Adipocyte (in vitro differentiated cells): ENCODE data around the gene GSKIP.

ENCODE experiments used
- DNase-seq: peaks from one replicate; pipeline ENCODE4 v3.0.0-alpha.2; 2015; ENCODE audit warnings: low read depth
- H3K27me3 ChIP-seq: replicated peaks from 2 replicates; pipeline ENCODE4 v1.7.0; 2013; ENCODE audit warnings: mild to moderate bottlenecking, low read length, moderate library complexity; ENCODE audit not compliant: control insufficient read depth, insufficient read depth
- H3K36me3 ChIP-seq: 2 replicates; pipeline ENCODE4 v1.7.0; 2013; ENCODE audit warnings: low read length, mild to moderate bottlenecking, moderate library complexity; ENCODE audit not compliant: control insufficient read depth, insufficient read depth, severe bottlenecking
- H3K4me1 ChIP-seq: 2 replicates; pipeline ENCODE4 v1.7.0; 2013; ENCODE audit warnings: mild to moderate bottlenecking, low read length, moderate library complexity; ENCODE audit not compliant: control insufficient read depth, insufficient read depth
- H3K4me3 ChIP-seq: 2 replicates; pipeline ENCODE4 v1.7.0; 2013; ENCODE audit warnings: mild to moderate bottlenecking, low read length, moderate library complexity
- H3K9ac ChIP-seq: 2 replicates; pipeline ENCODE4 v1.7.0; 2013; ENCODE audit warnings: mild to moderate bottlenecking, low read length, moderate library complexity
- H3K9me3 ChIP-seq: 2 replicates; pipeline ENCODE4 v1.7.0; 2013; ENCODE audit warnings: mild to moderate bottlenecking, low read length, moderate library complexity; ENCODE audit not compliant: control insufficient read depth

The GSKIP gene

GRCh38 chr14:96352708-96353107 is 10.6 kb upstream of the GSKIP start:
- Histone ChIP-seq H3K4me1 (peaks cover 7% of the 10 kb centered on the region), H3K27me3 (no peaks in the 10 kb centered on the region), H3K36me3 (no peaks in the 10 kb centered on the region), H3K4me3 (no peak overlapping the region), H3K9ac (no peak overlapping the region), H3K9me3 (no peaks in the 10 kb centered on the region)
- no peak for DNase-seq

GRCh38 chr14:96354246-96354645 is 9.1 kb upstream of the GSKIP start:
- Histone ChIP-seq H3K36me3 (no peaks in the 10 kb centered on the region), H3K27me3 (no peaks in the 10 kb centered on the region), H3K4me1 (peaks cover 2% of the 10 kb centered on the region), H3K9me3 (no peaks in the 10 kb centered on the region), H3K9ac (no peak overlapping the region), H3K4me3 (no peak overlapping the region)
- no peak for DNase-seq

- H3K9ac ChIP-seq: no peak overlapping the region
- peaks cover 16% of the 10 kb centered on the region for H3K4me1 ChIP-seq
- no peak overlapping the region for H3K4me3 ChIP-seq
- H3K27me3 ChIP-seq: no peaks in the 10 kb centered on the region
- no peaks in the 10 kb centered on the region for H3K9me3 ChIP-seq
- DNase-seq: no peak
- H3K36me3 ChIP-seq: no peaks in the 10 kb centered on the region
These were observed 6.1 kb upstream of the GSKIP start for GRCh38 chr14:96357216-96357615.

GRCh38 chr14:96359959-96360358 is 3.4 kb upstream of the GSKIP start:
- H3K4me1 ChIP-seq: peaks cover 21% of the 10 kb centered on the region
- DNase-seq: no peak
- H3K9me3 ChIP-seq: no peaks in the 10 kb centered on the region
- no peaks in the 10 kb centered on the region for H3K36me3 ChIP-seq
- no peak overlapping the region for H3K9ac ChIP-seq
- H3K4me3 ChIP-seq: no peak overlapping the region
- H3K27me3 ChIP-seq: no peaks in the 10 kb centered on the region

- peaks cover 21% of the 10 kb centered on the region for H3K4me1 ChIP-seq
- H3K9ac ChIP-seq: peak overlapping the region; percentile 95
- peak; percentile 68 for DNase-seq
- H3K4me3 ChIP-seq: peak overlapping the region; percentile 97
- no peaks in the 10 kb centered on the region for H3K27me3 ChIP-seq
- H3K36me3 ChIP-seq: no peaks in the 10 kb centered on the region
- no peaks in the 10 kb centered on the region for H3K9me3 ChIP-seq
These were observed 1.0 kb upstream of the GSKIP start for GRCh38 chr14:96362071-96362964.

GRCh38 chr14:96363751-96364336 is 518 bp downstream of the GSKIP start:
- no peaks in the 10 kb centered on the region for H3K27me3 ChIP-seq
- peak overlapping the region; percentile 86 for H3K9ac ChIP-seq
- peak overlapping the region; percentile 97 for H3K4me3 ChIP-seq
- DNase-seq: peak; percentile 66
- H3K4me1 ChIP-seq: peaks cover 21% of the 10 kb centered on the region
- no peaks in the 10 kb centered on the region for H3K9me3 ChIP-seq
- H3K36me3 ChIP-seq: no peaks in the 10 kb centered on the region

- no peak for DNase-seq
- H3K36me3 ChIP-seq: no peaks in the 10 kb centered on the region
- no peaks in the 10 kb centered on the region for H3K9me3 ChIP-seq
- no peak overlapping the region for H3K4me3 ChIP-seq
- no peak overlapping the region for H3K9ac ChIP-seq
- H3K4me1 ChIP-seq: peaks cover 15% of the 10 kb centered on the region
- no peaks in the 10 kb centered on the region for H3K27me3 ChIP-seq
These were observed 1.6 kb downstream of the GSKIP start for GRCh38 chr14:96364962-96365361.

- Histone ChIP-seq H3K36me3 (no peaks in the 10 kb centered on the region), H3K9ac (no peak overlapping the region), H3K9me3 (no peaks in the 10 kb centered on the region), H3K27me3 (no peaks in the 10 kb centered on the region), H3K4me1 (peaks cover 6% of the 10 kb centered on the region), H3K4me3 (no peak overlapping the region)
- no peak for DNase-seq
These were observed 5.2 kb downstream of the GSKIP start for GRCh38 chr14:96368534-96368933.

GRCh38 chr14:96370528-96370927 is 7.2 kb downstream of the GSKIP start:
- Histone ChIP-seq H3K27me3 (no peaks in the 10 kb centered on the region), H3K36me3 (no peaks in the 10 kb centered on the region), H3K9me3 (no peaks in the 10 kb centered on the region), H3K9ac (no peak overlapping the region), H3K4me1 (no peaks in the 10 kb centered on the region), H3K4me3 (no peak overlapping the region)
- no peak for DNase-seq

GRCh38 chr14:96373538-96373937 is 10.2 kb downstream of the GSKIP start:
- Histone ChIP-seq H3K9me3 (no peaks in the 10 kb centered on the region), H3K4me3 (no peak overlapping the region), H3K27me3 (no peaks in the 10 kb centered on the region)

GRCh38 chr14:96376093-96376492 is 12.8 kb downstream of the GSKIP start:
- DNase-seq: no peak
- H3K4me3 ChIP-seq: no peak overlapping the region
- H3K9me3 ChIP-seq: no peaks in the 10 kb centered on the region
- H3K4me1 ChIP-seq: no peaks in the 10 kb centered on the region
- no peaks in the 10 kb centered on the region for H3K36me3 ChIP-seq
- H3K9ac ChIP-seq: no peak overlapping the region
- no peaks in the 10 kb centered on the region for H3K27me3 ChIP-seq

More at GRCh38 chr14:96373538-96373937, 10.2 kb downstream of the GSKIP start:
- no peaks in the 10 kb centered on the region for H3K4me1 ChIP-seq
- no peak overlapping the region for H3K9ac ChIP-seq
- no peaks in the 10 kb centered on the region for H3K36me3 ChIP-seq
- no peak for DNase-seq
